NCI-H128 (cell line): ENCODE results near the gene NUB1.

Source experiments
- DNase-seq: peaks from one replicate; lab custom pipeline; 2025; ENCODE audit not compliant: unreplicated experiment; lab: John Stamatoyannopoulos, UW

Gene NUB1

GRCh38 chr7:151388430-151388829 is 46.8 kb downstream of the NUB1 start:
- DNase-seq: no peak

GRCh38 chr7:151389096-151389767 is 47.6 kb downstream of the NUB1 start:
- DNase-seq: no peak

GRCh38 chr7:151389768-151390597 is 48.4 kb downstream of the NUB1 start:
- no peak for DNase-seq

GRCh38 chr7:151390598-151391357 is 49.2 kb downstream of the NUB1 start:
- DNase-seq: no peak

- DNase-seq: no peak
Measured at GRCh38 chr7:151391358-151391730, 49.7 kb downstream of the NUB1 start.

GRCh38 chr7:151392002-151392401 is 50.4 kb downstream of the NUB1 start:
- no peak for DNase-seq

GRCh38 chr7:151392426-151392825 is 50.8 kb downstream of the NUB1 start:
- DNase-seq: no peak

GRCh38 chr7:151393031-151393977 is 51.7 kb downstream of the NUB1 start:
- DNase-seq: no peak

GRCh38 chr7:151394076-151395035 is 52.7 kb downstream of the NUB1 start:
- no peak for DNase-seq

- DNase-seq: no peak
Measured at GRCh38 chr7:151395036-151395367, 53.4 kb downstream of the NUB1 start.

- no peak for DNase-seq
Measured at GRCh38 chr7:151396328-151396970, 54.8 kb downstream of the NUB1 start.

GRCh38 chr7:151397026-151397425 is 55.4 kb downstream of the NUB1 start:
- no peak for DNase-seq

- DNase-seq: no peak
Measured at GRCh38 chr7:151398446-151399304, 57.1 kb downstream of the NUB1 start.

GRCh38 chr7:151399305-151399601 is 57.6 kb downstream of the NUB1 start:
- DNase-seq: no peak

GRCh38 chr7:151399906-151400305 is 58.3 kb downstream of the NUB1 start:
- no peak for DNase-seq

- DNase-seq: no peak
Measured at GRCh38 chr7:151400626-151401315, 59.2 kb downstream of the NUB1 start.

- no peak for DNase-seq
Measured at GRCh38 chr7:151402029-151402835, 60.6 kb downstream of the NUB1 start.
